ENCODE results near the gene AIMP2.
"Not testable (repeated sequence)": the region's sequence is repeated elsewhere in the genome, so short reads cannot be mapped to it uniquely, and the experiment has no call there.

The AIMP2 gene

DNA sequence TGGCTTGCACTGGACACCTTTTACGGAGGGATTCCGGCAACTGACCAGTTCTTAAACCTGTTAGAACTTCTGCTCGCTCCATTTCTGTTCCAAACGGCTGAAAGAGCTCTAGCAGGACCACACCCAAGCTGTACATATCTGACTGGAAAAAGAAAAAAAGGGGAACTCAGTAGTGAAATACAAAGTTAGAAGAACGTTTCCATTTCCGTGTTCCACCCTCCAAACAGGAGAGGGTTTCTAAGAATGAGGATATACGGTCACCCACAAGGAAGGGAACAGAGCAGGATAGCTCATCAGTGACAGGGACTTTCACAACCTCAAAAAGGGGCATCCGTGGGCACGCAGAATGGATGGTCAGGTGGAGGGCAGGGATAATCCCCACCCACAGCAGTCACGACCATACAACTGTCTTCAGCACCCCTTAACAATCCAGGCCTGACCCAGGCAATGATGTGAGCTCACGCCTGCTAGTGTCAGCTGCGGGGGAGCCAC lies 17.8 kb downstream of the AIMP2 start:
- no peak for DNase-seq

DNA sequence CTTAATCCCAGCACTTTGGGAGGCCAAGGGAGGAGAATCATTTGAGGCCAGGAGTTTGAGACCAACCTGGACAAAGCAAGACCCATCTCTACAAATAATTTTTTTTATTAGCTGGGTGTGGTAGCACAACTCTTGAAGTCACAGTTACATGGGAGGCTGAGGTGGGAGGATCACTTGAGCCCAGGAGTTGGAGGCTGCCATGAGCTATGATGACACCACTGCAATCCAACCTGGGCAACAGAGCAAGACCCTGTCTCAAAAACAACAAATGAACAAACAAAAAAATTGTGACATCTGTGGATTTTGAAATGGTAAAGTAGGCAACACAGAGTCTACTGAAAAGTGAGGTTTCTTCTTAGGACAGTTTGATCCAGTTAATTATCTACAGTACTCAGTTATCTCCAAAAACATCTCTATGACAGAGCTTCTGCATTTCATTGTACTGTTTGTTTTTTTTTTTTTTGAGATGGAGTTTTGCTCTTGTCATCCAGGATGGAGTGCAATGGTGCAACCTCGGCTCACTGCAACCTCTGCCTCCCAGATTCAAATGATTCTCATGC lies 18.8 kb downstream of the AIMP2 start:
- no peak for DNase-seq

DNA sequence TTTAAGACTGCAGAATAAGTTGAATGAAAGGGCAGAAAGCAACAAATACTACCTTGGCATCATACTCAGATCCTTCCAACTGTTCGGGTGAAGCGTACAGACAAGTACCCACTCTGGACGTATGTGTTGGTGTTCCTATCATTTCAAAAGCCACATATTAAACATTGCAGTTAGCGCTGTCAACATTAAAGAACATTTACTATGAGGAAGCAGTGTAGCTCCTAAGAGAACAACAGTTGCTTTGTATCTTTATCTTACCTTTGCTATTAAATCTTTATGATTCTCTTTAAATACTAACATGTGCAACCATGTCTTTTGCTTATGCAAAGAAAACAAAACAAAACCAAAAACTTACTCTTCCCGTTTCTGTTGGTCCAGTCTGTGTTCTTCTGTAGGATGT lies 19.5 kb downstream of the AIMP2 start:
- DNase-seq, result no peak

DNA sequence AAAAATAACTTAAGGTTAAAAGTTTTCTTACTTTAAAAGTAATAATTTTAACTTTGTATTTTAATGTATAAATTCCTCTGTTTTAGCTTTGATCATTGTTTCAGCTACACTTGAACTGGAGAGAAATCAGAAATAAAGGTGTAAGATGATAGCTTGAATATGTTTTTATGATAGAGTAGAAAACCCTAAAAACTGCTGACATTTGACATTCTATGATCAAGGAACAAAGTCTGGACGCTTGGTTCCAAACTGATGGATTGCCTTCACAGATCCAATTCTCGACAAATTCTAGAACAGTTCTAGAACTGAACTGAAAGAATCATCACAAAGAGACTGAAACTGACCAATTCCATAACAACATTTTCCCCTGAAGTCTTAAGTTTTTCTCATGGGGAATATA lies 21.9 kb downstream of the AIMP2 start, which contains the start of gene ANKRD61:
TSS of gene ANKRD61 (plus strand) at position 389 of the 400 bp plus-strand sequence. CDS start at position 389, 0 bp downstream.
- no peak for DNase-seq

DNA sequence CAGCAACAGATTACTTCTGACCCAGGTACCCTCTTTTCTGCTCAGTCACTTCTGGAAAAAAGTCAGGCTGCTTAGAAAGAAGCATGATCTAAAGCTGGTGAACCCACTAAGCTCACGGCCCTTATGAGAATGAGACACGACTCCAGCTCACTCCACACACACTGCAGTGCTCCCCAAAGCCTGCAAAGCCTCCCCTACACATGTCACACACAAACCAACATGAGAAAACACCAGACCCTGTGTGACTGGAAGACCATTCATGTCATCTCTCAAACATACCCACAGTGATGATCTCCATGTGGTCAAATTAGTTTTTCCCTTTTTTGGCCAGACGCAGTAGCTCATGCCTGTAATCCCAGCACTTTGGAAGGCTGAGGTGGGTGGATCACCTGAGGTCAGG lies 22.5 kb downstream of the AIMP2 start:
- DNase-seq, result no peak

DNA sequence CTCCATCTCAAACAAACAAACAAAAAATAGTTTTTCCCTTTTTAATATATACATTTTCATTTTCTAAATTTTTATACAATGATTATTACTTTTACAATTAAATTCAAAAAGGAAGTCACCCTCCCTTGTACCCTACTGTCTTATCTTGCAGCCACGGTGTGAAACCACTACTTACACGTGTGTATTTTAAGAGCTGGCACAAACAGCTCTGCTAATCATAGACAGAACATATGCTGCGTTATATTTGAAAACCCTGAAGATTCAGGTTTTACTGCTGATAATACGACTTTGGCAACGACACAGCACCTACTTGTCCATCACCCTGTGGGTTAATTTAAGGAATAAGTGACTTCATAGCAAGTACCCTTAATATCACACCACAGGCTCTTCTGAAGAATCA lies 23.1 kb downstream of the AIMP2 start:
- DNase-seq, result no peak

DNA sequence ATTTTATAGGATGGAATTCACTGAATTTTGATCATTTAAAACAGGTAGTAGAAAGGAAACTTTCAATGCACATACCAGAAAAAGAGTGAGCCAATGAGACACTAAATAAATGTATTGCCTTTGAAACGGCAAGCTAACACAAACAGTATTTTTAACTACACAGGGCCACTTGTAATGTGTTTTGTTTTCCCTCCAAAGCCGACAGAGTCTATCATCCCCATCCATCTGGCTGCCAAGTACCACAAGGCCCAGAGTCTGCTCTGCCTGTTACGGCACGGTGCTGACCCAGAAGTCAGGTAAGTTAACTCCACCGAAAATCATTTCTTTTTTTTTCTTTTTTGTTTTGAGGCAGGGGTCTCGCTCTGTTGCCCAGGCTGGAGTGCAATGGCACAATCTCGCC lies 23.6 kb downstream of the AIMP2 start:
- no peak for DNase-seq

DNA sequence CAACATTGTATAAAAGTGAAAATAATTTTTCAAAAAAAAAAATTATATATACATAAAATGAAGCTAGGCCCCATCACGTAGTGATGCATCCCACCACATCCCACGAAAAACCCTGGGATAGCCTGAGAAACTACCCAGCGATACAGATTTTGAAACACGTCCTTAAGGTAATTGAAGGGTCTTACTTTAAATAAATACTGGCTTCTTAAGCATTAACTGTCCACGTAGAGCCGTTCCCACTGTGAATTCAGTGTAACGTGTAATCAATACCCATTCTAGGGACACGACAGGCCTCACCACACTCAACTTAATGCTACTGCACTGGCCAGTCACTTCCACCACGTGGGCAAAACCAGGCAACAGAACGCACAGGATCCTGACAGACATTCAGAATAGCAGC lies 26.1 kb downstream of the AIMP2 start:
- DNase-seq, result no peak

DNA sequence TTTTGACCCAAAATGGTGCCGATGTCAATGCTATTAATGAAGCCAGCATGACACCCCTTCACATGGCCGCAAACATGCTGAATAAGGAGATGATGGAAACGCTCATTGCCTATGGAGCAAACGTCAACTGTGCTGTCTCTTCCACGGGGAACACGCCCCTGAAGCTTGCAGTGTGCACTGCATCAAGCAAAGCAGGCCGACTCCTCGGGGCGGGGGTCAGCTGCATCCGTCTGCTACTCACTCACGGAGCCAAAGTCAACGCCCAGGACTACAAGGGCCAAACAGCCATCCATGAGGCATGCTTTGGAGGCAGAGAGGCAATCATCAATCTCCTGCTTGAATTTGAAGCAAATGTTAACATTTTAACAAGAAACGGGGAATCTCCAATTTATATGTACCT lies 26.6 kb downstream of the AIMP2 start:
- no peak for DNase-seq

DNA sequence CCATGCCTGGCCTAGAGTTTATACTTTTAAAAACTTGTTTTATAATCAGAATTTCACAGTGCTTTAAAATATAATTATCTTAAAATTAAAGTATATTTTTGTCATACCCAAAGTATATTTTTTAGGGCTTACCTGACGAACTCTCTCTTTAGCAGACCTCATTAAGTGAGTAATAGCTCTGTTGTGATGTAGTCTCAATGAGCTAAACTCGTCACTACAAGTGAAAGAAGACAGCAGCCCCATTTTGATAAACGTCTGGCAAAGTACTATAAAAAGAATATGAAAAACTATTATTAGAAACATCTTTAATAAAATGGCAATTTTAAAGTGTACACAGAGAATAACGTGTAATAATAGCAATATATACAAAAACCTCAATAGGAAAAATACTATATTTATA lies 40.7 kb downstream of the AIMP2 start:
- DNase-seq, result no peak

DNA sequence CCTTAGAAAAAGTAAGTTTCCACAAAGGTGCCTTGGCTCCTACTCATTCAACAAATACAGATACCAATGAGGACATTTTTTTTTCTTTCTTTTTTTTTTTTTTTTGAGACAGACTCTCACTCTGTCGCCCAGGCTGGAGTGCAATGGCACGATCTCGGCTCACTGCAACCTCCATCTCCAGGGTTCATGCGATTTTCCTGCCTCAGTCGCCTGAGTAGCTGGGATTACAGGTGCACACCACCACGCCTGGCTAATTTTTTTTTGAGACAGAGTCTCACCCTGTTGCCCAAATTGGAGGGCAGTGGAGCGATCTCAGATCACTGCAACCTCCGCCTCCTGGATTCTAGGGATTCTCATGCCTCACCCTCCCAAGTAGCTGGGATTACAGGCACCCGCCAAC lies 42.1 kb downstream of the AIMP2 start:
- DNase-seq, result not testable (repeated sequence)

DNA sequence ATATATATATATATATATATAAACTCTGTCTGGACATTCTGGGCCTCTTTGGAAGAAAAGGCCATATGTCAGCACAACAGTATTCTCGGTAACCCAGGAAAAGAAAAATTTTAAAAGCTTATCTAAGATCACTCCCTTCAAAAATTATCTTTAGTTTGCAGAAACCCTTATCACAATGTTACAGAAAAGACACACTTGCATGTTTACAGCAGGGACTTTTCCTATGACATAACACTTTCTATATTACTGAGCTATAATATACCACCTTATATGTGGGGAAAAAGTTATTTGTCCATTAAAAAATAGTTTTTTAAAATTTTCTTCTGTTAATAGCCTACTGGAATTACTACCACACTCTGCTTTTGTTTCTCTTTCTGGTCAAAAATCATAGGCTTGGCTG lies 47.5 kb downstream of the AIMP2 start:
- DNase-seq, result no peak

DNA sequence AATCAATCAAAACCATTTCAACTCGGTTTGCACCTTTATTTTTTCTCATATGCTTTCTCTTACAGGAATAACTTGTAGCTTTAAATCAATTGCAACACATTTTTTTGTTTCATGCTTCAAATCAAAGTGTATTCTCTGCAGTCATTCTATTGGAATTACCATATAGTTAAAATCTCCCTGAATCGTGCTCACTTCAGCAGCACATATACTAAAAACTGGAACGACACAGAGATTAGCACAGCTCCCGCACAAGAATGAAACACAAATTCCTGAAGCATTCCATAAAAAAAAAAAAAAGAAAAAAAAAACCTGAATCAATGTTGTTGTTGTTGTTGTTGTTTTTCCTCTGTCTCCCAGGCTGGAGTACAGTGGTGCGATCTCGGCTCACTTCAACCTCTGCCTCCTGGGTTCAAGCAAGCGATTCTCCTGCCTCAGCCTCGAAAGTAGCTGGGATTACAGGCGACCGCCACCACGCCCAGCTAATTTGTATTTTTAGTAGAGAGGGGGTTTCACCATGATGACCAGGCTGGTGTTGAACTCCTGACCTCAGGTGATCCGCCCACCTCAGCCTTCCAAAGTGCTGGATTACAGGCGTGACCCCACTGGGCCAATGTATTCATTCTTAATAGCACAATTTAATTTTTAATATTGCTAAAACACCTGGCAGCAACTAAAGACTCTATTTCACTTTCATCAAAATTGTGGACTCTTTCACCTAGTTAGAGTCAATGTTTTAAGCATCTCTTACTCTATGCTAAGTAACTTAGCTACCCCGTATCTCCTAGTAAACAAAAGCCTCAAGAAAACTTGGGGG lies 48.5 kb downstream of the AIMP2 start:
- peak; percentile 6 for DNase-seq

DNA sequence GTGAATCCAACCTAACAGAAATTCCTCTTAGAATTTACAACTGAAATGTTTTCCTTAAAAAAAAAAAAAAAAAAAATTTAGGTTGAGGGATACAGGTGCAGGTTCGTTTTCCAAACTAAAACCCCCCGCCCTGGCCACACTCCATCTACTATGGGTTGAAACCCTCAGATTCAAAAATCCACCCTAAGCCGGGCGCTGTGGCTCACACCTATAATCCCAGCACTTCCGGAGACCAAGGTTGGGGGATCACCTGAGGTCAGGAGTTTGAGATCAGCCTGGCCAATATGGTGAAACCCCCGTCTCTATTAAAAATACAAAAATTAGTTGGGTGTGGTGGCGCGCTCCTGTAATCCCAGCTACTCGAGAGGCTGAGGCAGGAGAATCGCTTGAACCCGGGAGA lies 50.9 kb downstream of the AIMP2 start:
- not testable (repeated sequence) for DNase-seq

DNA sequence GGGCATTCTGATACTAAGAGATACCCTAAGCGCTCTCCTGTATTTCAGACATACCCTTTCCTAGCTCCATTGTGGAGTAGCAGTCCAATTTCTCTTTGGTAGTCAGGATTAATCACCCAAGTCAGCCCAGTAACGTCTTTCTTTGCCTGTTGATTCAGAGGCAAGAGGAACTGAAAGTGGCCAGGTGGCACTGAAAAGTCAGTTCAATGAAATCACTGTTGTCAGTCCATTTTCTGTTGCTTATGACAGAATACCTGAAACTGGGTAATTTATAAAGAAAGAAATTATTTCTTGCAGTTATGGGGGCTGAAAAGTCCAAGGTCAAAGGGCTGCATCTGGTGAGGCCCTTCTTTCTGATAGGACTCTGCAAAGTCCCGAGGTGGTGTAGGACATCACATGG lies 62.3 kb downstream of the AIMP2 start:
- DNase-seq, result no peak
